HepG2 (cell line): ENCODE data around the gene STMN3. TPM values are rescaled to one million over a fixed set of nuclear protein-coding genes. Genes with fewer than 3 reads are reported as not detected.

Experiments used
- ARNT2 ChIP-seq: sonication (generic); formaldehyde crosslinking; IDR thresholded peaks from 2 replicates; pipeline ENCODE4 v1.8.0; 2022; ENCODE audit warnings: mild to moderate bottlenecking, low read depth, missing genetic modification reagents, moderate library complexity
- JDP2 ChIP-seq: sonication (generic); formaldehyde crosslinking; IDR thresholded peaks from 2 replicates; pipeline ENCODE4 v1.8.1; 2022; ENCODE audit warnings: missing genetic modification reagents, borderline replicate concordance
- ZBTB34 ChIP-seq: sonication (generic); formaldehyde crosslinking; IDR thresholded peaks from 2 replicates; pipeline ENCODE4 v1.8.0; 2022; ENCODE audit warnings: mild to moderate bottlenecking, missing genetic modification reagents
- ZC3H13 ChIP-seq: sonication (generic); formaldehyde crosslinking; IDR thresholded peaks from 2 replicates; pipeline ENCODE4 v1.8.1; 2023; ENCODE audit warnings: mild to moderate bottlenecking, missing genetic modification reagents, moderate library complexity
- ZNF367 ChIP-seq: sonication (generic); formaldehyde crosslinking; IDR thresholded peaks from 2 replicates; pipeline ENCODE4 v1.4.0; 2020; ENCODE audit warnings: missing genetic modification reagents, borderline replicate concordance
- ZNF639 ChIP-seq: conservative IDR thresholded peaks from 2 replicates; pipeline ENCODE4 v1.6.1; 2018; ENCODE audit warnings: missing genetic modification reagents
- ZNF687 ChIP-seq: sonication (generic); formaldehyde crosslinking; IDR thresholded peaks from 2 replicates; pipeline ENCODE4 v1.5.1; 2020; ENCODE audit warnings: mild to moderate bottlenecking, missing genetic modification reagents, moderate library complexity
- ZNF766 ChIP-seq: sonication (generic); formaldehyde crosslinking; IDR thresholded peaks from 2 replicates; pipeline ENCODE4 v1.5.0; 2020; ENCODE audit warnings: missing genetic modification reagents, borderline replicate concordance
- ZNF878 ChIP-seq: sonication (generic); formaldehyde crosslinking; IDR thresholded peaks from 2 replicates; pipeline ENCODE4 v1.8.1; 2023; ENCODE audit warnings: mild to moderate bottlenecking, missing genetic modification reagents, moderate library complexity
- polyA plus RNA-seq, 8 experiments: library from polyadenylated mRNA; depleted of rRNA in 3 of 8; stranded (reverse) in 7 of 8; unstranded in 1 of 8; fragments of >200 nt; fragmentation: Illumina TruSeq in 4 of 8; extraction: Trizol in 4 of 8; gene quantifications; 2 replicates each; pipeline versions ENCODE4 v1.2.1 to v1.2.3, GENCODE V29; 2011 to 2016; ENCODE audit warnings: low read depth in 4 of 8, missing spikeins in 1 of 8, mixed read lengths in 1 of 8; ENCODE audit not compliant: insufficient read depth in 1 of 8
- total RNA-seq, 5 experiments: library from RNA; depleted of rRNA; stranded (reverse); fragments of >200 nt; fragmentation: Illumina TruSeq; extraction: Trizol; gene quantifications; 2 replicates each; pipeline ENCODE4 v1.2.3, GENCODE V29; 2016; ENCODE audit warnings: low read depth in 1 of 5
- TF ChIP-seq, protein P1 (sequence below), 2 experiments: fragments of 450-650 bp in 1 of 2; sonication (generic) in 1 of 2; formaldehyde crosslinking in 1 of 2; IDR thresholded peaks; 2 replicates each; pipeline versions ENCODE4 v1.6.1 to v1.8.0; 2016 to 2022; ENCODE audit warnings: antibody characterized with exemption in 1 of 2, mild to moderate bottlenecking in 1 of 2, missing genetic modification reagents in 1 of 2
- TF ChIP-seq, protein P2 (sequence below): IDR thresholded peaks from 2 replicates; pipeline ENCODE4 v1.6.1; 2016

Gene STMN3
- total and polyA plus RNA-seq, 2 of the 13 experiments (the other 11 are each of a cell fraction or from before 2014, with no cell fraction given), result 21.0 to 48.3 TPM

DNA sequence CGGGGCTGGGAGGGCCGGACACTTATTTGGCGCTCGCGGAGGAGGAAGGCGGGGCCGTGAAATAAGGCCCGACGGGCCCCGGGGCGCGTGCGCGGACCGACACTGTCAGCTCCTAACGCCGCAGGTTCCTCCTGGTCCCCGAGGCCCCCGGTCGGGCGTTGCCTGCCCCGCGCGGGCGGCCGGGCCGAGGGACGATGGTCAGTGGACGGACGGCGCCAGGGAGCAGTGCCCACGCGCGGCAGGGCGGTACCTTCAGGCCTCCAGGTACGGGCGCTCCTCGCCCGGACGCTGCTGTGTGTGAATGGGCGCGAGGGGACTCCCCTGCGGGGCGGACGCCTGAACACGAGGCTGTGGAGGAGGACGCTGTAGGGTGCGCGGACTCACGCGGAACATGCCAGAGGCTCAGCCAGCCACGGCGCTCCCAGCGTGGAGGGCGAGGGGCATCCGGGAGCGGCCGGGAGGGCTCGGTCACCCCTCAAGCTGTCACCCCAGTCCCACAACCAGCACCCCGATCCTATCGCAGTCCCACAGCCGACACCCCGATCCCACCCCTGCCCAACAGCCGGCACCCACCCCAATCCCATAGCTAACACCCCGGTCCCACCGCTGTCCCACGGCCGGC, 26.0 kb downstream of the STMN3 start (continued):
- peak; percentile 92; the same call in 1 of the 2 replicates for TF ChIP-seq ZNF367
- TF ChIP-seq ZC3H13 (CRISPR knock-in tag), result peak; percentile 99
- peak; percentile 92 for TF ChIP-seq ARNT2 (CRISPR knock-in tag)
- TF ChIP-seq ZBTB34 (CRISPR knock-in tag), result peak; percentile 69; the same call in 1 of the 2 replicates
- peak; percentile 73; the same call in 1 of the 2 replicates for TF ChIP-seq JDP2 (CRISPR knock-in tag)
- TF ChIP-seq, protein P1, sequence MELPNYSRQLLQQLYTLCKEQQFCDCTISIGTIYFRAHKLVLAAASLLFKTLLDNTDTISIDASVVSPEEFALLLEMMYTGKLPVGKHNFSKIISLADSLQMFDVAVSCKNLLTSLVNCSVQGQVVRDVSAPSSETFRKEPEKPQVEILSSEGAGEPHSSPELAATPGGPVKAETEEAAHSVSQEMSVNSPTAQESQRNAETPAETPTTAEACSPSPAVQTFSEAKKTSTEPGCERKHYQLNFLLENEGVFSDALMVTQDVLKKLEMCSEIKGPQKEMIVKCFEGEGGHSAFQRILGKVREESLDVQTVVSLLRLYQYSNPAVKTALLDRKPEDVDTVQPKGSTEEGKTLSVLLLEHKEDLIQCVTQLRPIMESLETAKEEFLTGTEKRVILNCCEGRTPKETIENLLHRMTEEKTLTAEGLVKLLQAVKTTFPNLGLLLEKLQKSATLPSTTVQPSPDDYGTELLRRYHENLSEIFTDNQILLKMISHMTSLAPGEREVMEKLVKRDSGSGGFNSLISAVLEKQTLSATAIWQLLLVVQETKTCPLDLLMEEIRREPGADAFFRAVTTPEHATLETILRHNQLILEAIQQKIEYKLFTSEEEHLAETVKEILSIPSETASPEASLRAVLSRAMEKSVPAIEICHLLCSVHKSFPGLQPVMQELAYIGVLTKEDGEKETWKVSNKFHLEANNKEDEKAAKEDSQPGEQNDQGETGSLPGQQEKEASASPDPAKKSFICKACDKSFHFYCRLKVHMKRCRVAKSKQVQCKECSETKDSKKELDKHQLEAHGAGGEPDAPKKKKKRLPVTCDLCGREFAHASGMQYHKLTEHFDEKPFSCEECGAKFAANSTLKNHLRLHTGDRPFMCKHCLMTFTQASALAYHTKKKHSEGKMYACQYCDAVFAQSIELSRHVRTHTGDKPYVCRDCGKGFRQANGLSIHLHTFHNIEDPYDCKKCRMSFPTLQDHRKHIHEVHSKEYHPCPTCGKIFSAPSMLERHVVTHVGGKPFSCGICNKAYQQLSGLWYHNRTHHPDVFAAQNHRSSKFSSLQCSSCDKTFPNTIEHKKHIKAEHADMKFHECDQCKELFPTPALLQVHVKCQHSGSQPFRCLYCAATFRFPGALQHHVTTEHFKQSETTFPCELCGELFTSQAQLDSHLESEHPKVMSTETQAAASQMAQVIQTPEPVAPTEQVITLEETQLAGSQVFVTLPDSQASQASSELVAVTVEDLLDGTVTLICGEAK (IDR thresholded peaks at IDR 0.05), result no peak
- TF ChIP-seq, protein P1 (CRISPR knock-in tag; IDR thresholded peaks at IDR 0.05), result peak; percentile 90
- TF ChIP-seq ZNF639, result peak; percentile 85; the same call in 1 of the 2 replicates
- TF ChIP-seq ZNF766, result peak; percentile 89
- no peak for TF ChIP-seq ZNF878 (CRISPR knock-in tag)
- TF ChIP-seq, protein P2, sequence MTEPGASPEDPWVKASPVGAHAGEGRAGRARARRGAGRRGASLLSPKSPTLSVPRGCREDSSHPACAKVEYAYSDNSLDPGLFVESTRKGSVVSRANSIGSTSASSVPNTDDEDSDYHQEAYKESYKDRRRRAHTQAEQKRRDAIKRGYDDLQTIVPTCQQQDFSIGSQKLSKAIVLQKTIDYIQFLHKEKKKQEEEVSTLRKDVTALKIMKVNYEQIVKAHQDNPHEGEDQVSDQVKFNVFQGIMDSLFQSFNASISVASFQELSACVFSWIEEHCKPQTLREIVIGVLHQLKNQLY (CRISPR knock-in tag), result 0 out of 2 replicates have a peak, but pooled peaks have one; percentile 49
- peak; percentile 88 for TF ChIP-seq ZNF687 (CRISPR knock-in tag)
